Measurements from ENCODE around the gene NLGN1.
A peak's percentile ranks its signal among the peaks of the same experiment; 100 is the strongest.

NLGN1 gene

DNA sequence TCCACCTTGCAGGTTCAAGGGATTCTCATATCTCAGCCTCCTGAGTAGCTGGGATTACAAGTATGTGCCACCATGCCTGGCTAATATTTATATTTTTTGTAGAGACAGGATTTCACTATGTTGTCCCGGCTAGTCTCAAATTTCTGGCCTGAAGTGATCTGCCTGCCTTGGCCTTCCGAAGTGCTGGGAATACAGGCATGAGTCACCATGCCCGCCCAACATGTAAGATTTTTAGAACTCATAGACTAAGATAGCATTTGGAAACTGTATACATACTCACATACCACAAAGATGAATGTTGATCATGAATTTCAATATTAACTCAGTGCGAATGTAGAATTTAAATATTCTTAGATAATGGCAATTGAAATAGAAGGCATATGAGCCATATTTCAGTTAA, 718.9 kb downstream of the NLGN1 start:
- DNase-seq = no peak

- no peak for DNase-seq
These were observed 723.5 kb downstream of the NLGN1 start for GRCh38 chr3:174120997-174121396.

GRCh38 chr3:174122411-174122810, 724.9 kb downstream of the NLGN1 start:
- no peak for DNase-seq

- no peak for DNase-seq
These were observed 727.8 kb downstream of the NLGN1 start for GRCh38 chr3:174125267-174125824.

DNA sequence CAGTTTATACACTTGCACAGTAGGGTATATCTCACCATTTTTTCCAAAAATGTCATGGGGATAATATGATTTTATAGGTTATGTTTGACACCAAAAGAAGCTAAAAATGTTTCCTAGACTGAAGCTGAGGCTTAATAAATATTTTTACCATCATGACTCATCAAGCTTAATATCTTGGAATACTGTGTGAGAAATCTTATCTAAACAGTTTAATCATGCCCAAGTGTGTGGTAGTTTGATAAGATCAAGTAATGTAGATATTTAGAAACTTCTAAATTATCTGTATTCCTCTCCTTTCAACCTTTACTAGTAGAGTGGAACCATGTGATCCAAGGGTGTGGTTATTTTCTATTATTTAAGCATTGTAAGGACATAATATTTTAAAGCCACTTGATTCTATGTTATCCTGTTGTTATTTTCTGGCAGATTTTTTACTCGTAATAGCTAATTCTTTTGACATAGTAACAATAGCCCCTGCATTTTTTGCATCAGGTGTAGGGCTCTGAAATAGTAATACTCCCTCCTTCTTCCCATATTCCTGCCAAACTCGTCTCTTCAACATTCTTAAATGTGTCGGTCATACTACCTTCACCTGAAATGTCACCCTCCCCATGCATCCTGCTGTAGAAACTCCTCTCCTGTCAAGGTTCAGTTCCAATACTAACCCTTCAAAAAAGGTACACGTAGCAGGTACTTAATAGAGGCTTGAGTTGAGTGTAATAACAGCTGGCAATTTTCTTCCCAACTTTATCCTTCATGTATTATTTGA, 729.6 kb downstream of the NLGN1 start:
- DNase-seq = no peak

- no peak for DNase-seq
These were observed 734.5 kb downstream of the NLGN1 start for GRCh38 chr3:174132006-174132405.

- DNase-seq = no peak
These were observed 735.0 kb downstream of the NLGN1 start for GRCh38 chr3:174132421-174133042.

- DNase-seq = no peak
These were observed 748.5 kb downstream of the NLGN1 start for GRCh38 chr3:174146008-174146407.

- no peak for DNase-seq
These were observed 750.3 kb downstream of the NLGN1 start for GRCh38 chr3:174147798-174148197.

DNA sequence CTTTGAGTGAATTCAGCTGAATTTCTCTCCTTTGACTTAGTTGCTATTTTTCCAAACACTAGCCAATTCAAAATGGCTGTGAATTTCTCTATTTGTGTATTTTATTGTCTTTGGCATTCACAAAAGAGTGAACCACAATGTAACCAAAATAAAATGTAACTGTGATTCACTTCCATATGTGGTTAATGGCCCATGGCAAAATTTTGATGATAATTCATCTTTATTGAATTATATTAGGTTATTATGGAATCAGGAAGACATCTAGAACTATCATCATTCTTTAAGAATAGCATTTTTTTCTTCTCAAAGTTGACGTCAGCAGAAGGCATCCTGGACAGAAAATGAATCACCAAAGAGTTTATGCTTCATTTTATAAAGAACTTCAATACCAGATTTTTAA, 756.3 kb downstream of the NLGN1 start:
- DNase-seq = no peak

GRCh38 chr3:174156200-174156599, 758.7 kb downstream of the NLGN1 start:
- DNase-seq = no peak

DNA sequence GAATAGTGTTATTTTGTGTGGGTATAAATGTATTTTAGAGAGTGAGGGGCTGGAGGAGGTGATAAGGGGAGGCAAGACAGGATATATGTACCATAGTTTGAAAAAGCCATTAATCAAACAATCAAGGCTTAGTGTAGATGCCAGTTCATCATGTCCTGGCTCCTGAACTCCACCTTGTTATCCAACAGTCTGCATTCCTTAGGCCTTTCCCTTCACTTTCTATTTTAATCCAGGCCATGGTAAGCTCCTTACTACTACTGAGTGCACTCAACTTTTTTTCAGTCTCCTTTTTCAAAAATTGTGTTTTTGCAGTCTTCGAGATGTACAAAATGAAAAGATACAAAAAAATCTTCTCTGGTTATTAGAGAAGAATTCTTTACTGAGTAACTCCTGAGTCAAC, 761.1 kb downstream of the NLGN1 start:
- no peak for DNase-seq

- no peak for DNase-seq
These were observed 762.1 kb downstream of the NLGN1 start for GRCh38 chr3:174159604-174160003.

DNA sequence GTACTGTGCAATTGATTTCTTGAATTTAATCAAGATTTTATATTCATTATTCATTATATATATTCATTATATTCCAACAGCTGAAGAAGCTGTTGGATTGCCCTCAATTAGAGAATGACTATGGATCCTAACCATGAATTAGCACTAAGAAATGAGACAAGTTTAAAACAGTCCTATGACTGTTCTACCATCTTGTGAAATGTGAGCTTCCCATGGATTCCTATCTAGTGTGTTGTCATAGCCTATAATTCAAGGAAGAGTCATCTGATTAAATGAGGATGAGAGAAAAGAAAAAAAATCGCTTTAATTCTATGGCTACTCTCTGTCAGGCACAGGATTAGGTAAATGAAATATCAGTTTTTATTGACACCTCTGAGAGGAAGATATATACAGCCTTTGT, 765.0 kb downstream of the NLGN1 start:
- DNase-seq = no peak

DNA sequence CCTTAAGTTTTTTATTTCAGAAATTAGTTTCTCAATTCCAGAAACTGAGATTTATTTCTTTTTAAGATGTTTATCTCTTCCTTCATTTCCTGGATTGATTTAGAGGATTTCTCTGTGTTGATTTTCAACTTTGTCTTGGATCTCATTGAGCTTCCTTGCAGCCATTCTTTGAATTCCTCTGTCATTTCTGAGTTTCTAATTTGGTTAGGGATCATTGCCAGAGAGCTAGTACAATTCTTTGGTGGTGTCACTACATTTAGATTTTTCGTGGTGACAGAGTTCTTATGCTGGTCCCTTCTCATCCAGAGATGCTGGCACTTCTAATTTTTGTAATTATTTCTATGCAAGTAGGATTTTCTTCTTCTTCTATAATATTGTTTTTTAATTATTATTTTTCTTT, 770.5 kb downstream of the NLGN1 start:
- DNase-seq = no peak

- no peak for DNase-seq
These were observed 771.2 kb downstream of the NLGN1 start for GRCh38 chr3:174168538-174169254.

DNA sequence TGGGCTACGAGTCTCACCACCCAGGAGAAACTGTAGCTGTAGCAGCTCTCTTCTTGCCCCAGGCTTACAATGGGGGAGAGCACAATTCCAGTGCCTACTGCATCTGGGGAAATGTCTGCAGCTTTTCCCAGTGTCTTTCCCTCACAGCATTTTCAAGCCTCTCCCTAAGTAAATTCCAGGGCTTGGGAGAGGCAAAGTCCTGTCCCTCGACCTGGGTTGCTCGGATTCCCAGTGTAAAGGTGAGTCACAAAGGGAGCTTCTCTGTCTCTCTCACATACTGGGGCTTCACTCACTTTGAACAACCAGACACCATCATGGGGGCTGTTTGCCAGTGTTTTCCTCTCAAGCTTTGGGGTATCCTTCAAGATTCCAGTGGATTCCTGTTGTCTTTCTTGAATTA, 772.2 kb downstream of the NLGN1 start:
- no peak for DNase-seq

- DNase-seq = no peak
These were observed 772.7 kb downstream of the NLGN1 start for GRCh38 chr3:174170248-174170647.

DNA sequence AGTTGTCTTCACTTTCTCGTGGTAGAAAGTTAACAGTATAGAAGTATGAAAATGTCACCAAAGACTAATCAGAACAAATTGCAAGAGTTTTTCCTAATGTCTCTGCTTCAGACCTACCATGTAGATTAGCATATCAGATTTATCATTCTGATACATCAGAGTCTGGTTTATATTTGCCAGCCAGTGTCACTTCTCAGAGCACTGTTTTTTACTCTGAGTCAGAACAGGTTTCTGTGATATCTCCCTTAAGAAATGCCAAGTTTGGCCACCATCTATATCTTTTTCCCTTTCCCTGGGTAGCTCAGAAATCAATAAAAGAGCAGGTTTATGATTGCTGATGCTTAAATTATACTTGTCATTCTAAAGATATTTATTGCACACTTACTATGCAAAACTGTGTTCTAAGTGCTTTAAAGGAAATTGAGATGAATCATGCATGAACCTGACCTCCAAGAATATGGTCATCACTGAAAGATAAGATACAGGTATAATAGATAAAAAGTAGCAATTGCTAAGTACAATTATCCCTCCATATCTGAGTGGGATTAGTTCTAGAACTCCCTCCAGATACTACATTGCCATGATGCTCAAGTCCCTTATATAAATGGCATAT, 788.9 kb downstream of the NLGN1 start:
- DNase-seq = no peak

DNA sequence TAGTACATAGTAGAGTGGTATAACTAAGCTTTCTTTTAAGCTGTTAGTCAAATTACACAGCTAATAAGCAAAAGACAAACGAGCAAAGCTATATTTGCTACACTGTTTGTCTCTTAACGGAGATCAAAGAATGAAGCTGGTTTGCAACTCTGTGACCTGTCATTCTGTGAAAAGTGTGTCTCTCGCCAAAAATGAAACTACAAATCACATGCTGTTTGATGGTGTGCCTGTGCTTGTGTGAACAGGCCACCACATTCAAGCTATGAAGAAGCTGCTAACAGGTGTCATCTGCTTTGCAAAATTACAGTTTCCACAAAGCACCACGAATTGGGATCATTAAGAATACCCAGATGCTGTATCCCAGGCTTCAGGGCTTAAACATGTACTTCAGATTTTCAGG, 793.8 kb downstream of the NLGN1 start:
- peak; percentile 12 for DNase-seq

DNA sequence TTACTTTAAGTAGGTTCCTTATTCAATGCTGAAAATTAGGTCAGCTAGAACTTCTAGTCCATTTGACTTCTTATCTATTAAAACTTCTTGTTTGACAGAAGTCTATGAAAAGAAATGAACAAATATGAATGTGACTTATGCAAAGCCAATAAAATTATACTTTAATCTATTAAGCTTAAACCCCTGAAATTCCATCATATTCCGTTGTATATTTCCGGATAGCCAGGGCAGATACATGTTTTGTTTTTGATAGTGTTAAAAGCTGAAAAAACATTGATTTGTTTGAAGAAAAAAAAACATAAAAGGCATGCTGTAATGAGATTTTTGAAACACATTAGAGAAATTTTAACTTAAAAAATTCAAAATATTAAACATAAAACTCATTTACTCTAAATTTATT, 794.4 kb downstream of the NLGN1 start:
- no peak for DNase-seq

GRCh38 chr3:174192471-174192870, 794.9 kb downstream of the NLGN1 start:
- no peak for DNase-seq

- DNase-seq = no peak
These were observed 796.1 kb downstream of the NLGN1 start for GRCh38 chr3:174193604-174194003.

All from activated CD4-positive, alpha-beta T cell treated with anti-CD3 and anti-CD28 coated beads, Interleukin-2, Interleukin-6, amounts not matched to agents 100 ng/mL and 50 ng/mL, durations not matched to agents 16 hours and 8 hours (primary cell).